NCI-H1436 treated with DMSO at 0.1 percent for 48 hours (cell line): ENCODE measurements around the gene ARHGAP36.

Experiments
- DNase-seq: peaks from one replicate; lab custom pipeline; 2025; lab: John Stamatoyannopoulos, UW

ARHGAP36 gene

DNA sequence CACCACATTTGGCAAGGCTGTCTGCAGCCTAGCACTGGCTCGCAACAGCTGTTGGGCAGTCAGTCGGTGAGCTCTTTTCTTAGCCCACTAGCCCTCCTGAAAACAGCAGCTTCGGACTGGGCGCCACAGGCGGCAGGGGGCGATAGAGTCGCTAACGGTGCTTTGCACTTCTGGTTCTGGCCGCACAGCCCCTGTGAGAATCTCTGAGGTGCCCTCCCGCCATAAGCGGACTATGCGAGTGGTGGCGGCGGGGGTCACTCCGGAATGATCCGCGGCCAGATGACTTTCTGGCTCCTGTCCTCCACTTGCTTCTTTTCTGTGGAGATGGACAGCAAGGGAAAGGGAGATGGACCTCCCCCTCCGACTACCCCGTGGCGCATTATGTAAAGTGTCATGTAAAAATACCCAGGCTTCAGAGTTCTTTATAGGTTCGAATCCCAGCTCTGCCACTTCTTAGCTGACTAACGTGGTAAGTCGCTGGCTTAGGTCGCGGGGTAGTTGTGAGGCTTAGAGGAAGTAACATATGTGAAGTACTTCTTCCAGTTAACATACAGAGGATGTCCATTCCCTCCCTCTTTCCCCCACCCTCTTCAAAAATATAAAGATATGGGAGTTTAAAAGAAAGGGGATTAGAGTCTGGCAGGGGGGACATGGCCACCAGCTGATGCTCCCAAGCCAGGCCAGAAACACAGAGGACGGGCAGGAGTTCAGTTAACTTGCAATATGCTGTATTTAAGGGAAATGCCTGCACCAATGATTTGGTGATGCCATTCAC lies 11.0 kb downstream of the ARHGAP36 start:
- DNase-seq: no peak

- no peak for DNase-seq
Measured at GRCh38 chrX:131072871-131073571, 14.9 kb downstream of the ARHGAP36 start.

DNA sequence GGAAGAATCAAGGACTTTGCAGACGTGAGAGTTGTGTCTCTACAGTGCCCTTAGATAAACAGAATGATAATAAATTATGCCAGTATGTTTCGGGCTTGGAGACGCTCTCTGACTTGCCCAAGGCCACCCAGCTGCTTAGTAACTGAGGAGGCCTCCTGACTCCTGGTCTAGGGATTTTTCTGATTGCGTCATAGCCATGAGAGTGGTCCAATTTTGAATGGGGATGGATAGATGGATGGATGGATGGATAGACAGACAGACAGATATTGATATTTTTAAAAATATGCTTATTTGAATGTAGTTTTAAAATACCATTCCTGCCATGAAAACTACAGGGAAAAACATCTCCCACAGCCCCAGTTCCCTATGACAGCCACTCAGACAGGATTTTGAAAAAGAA lies 15.5 kb downstream of the ARHGAP36 start:
- no peak for DNase-seq

DNA sequence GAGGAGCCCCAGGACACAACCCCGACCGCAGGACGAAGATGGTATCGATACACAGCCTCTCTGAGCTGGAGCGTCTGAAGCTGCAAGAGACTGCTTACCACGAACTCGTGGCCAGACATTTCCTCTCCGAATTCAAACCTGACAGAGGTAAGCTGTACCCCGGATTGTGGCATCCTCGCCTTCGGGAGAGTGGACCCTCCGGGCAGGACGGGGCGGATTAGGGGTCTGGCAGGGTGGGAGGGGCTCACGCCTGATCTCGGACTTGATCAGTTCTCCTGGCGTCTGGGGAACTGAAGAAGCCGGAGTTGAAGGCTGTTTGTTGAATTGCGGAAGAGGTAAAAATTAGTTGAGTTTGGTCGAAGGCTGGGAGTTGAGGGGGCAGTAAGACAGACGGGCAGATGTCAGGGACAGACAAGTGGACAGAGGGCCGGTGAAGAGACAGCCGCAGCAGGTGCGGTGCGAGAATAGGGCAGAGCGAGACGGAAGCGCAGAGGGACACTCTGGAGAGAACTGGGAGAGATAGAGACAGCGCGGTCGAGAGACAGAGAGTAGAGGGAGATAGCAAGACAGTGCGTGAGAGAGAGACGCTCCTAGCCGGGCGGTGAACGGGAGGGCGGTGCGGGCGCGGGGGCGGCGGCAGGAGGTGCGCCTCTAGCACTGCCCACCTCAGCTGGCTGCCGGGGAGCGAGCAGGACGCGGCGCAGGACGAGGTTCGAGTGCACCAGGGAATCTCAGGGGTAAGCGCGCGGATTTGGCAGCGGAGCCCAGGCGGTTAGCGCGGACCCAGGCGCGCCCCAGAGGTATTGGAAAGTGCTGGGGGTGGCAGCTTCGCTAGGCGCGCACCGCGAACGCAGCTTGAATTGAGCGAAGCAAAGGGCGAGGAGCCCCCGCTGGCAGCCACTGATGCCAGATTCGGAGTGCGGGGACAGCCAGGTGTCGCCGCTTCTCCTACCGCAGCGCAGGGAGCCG lies 23.9 kb downstream of the ARHGAP36 start:
- no peak for DNase-seq

GRCh38 chrX:131083510-131084142 lies 25.5 kb downstream of the ARHGAP36 start:
- DNase-seq: no peak

- no peak for DNase-seq
Measured at GRCh38 chrX:131084145-131084544, 26.0 kb downstream of the ARHGAP36 start.

- DNase-seq: no peak
Measured at GRCh38 chrX:131136776-131137175, 78.6 kb downstream of the ARHGAP36 start.

- DNase-seq: no peak
Measured at GRCh38 chrX:131139072-131139471, 80.9 kb downstream of the ARHGAP36 start.
